ENCODE results near the gene PLAC1. TPM values are rescaled to one million over a fixed set of nuclear protein-coding genes. Genes with fewer than 3 reads are reported as not detected.

PLAC1 gene
- total and polyA plus RNA-seq, 11 donors = 0.62 TPM; not detected in 10

DNA sequence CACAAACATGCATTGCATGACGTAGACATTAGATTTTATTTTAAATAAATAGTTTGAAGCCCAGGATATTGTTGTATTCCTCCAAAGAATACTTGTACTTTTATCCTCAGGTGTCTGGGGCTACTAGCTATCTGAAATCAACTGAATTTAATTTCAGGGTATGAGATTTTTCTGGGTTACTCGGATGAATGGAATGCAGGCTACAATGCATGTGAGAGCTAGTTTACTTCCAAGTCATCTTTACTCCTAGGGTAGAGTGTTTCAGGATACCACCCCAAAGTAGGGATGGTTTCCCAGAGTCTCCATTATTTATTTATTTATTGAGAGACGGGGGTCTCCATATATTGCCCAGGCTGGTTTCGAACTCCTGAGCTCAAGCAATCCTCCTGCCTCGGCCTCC is 131.9 kb downstream of the PLAC1 start:
- TF ChIP-seq CTCF (IDR thresholded peaks at IDR 0.05) = no peak
- TF ChIP-seq POLR2A (IDR thresholded peaks at IDR 0.05) = no peak
- Histone ChIP-seq H3K4me3 (no peak overlapping the region), H3K36me3 (no peaks in the 10 kb centered on the region), H3K27me3 (peaks cover 0 to 5% (median 0%) of the 10 kb centered on the region in 9 donors), H3K9me3 (no peaks in the 10 kb centered on the region), H3K27ac (no peak overlapping the region), H3K4me1 (peaks cover 0 to 6% (median 0%) of the 10 kb centered on the region in 12 donors)
- 88 to 100% (median 92%) methylated on average over 5 of the region's 5 CpGs for WGBS, 4 donors
- ATAC-seq (no peak), DNase-seq (no peak)
- intact Hi-C loops (cut with DNase I) = loop anchor here in 1 of 10 donors (10.0 kb wide), 1 partner anchor 228 kb away; no protein-coding TSS in a partner anchor

GRCh38 chrX:134525086-134525792 is 133.0 kb downstream of the PLAC1 start:
- no peak for DNase-seq
- no peaks in the 10 kb centered on the region for H3K36me3 ChIP-seq
- intact Hi-C loops (cut with DNase I) = loop anchor here in 1 of 10 donors (10.0 kb wide), 1 partner anchor 230 kb away; no protein-coding TSS in a partner anchor
- no peaks in the 10 kb centered on the region for H3K9me3 ChIP-seq
- no peak overlapping the region for H3K27ac ChIP-seq
- peaks cover 0 to 6% (median 0%) of the 10 kb centered on the region in 12 donors for H3K4me1 ChIP-seq
- 77 to 87% (median 86%) methylated on average over 15 of the region's 15 CpGs for WGBS, 4 donors
- no peak overlapping the region for H3K4me3 ChIP-seq
- no peaks in the 10 kb centered on the region for H3K27me3 ChIP-seq
- TF ChIP-seq POLR2A (IDR thresholded peaks at IDR 0.05) = no peak
- no peak for TF ChIP-seq CTCF (IDR thresholded peaks at IDR 0.05)
- ATAC-seq = no peak

DNA sequence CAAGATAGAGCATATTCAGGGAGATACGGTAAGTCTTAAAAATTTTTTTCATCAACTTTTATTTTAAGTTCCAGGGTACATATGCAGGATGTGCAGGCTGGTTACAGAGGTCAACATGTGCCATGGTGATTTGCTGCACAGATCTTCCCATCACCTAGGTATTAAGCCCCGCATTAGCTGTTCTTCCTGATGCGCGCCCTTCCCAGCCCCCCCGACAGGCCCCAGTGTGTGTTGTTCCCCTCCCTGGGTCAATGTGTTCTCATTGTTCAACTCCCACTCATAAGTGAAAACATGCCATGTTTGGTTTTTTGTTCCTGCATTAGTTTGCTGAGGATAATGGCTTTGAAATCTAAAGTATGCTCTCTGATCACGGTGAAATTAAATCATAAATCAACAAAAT is 134.1 kb downstream of the PLAC1 start:
- ATAC-seq (no peak), DNase-seq (no peak)
- H3K27ac ChIP-seq = no peak overlapping the region
- TF ChIP-seq CTCF (IDR thresholded peaks at IDR 0.05) (no peak), POLR2A (IDR thresholded peaks at IDR 0.05) (no peak)
- 74 to 90% (median 84%) methylated on average over 6 of the region's 6 CpGs for WGBS, 4 donors
- intact Hi-C loops (cut with DNase I) = loop anchor here in 5 of 10 donors (5.0 to 10.0 kb wide), 3 partner anchors 228 to 233 kb away; no protein-coding TSS in a partner anchor
- no peaks in the 10 kb centered on the region for H3K27me3 ChIP-seq
- H3K4me1 ChIP-seq = peaks cover 0 to 6% (median 0%) of the 10 kb centered on the region in 12 donors
- H3K9me3 ChIP-seq = no peaks in the 10 kb centered on the region
- no peaks in the 10 kb centered on the region for H3K36me3 ChIP-seq
- H3K4me3 ChIP-seq = no peak overlapping the region

DNA sequence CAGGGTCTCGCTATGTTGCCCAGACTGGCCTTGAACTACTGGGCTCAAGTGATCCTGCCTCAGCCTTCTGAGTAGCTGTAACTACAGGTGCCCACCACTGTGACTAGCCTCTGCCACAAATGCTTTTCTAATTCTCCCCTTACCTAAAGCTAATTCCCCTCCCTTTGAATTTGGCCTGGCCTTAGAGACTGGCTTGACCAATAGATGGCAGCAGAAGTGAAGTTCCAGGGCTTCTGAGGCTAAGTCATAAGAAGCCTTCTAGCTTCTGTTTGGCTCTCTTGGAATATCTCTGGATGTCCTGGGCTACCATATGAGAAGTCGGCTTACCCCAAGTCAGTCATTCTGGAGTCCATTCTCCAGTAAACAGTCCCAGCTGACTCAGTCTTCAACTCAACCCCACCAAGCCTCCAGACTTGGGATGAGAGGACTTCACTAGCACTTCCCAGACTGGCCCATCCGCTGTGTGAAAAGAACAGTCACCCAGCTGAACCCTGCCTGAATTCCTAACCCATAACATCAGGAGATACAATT is 137.3 kb downstream of the PLAC1 start:
- no peaks in the 10 kb centered on the region for H3K4me1 ChIP-seq
- H3K27me3 ChIP-seq = no peaks in the 10 kb centered on the region
- no peak overlapping the region for H3K4me3 ChIP-seq
- no peak overlapping the region for H3K27ac ChIP-seq
- peak in 1 of 5 donors; percentile 21 for DNase-seq
- no peak for TF ChIP-seq POLR2A (IDR thresholded peaks at IDR 0.05)
- peak; percentile 39 to 69 (median 56) for TF ChIP-seq CTCF (IDR thresholded peaks at IDR 0.05)
- 66 to 82% (median 70%) methylated on average over 3 of the region's 3 CpGs for WGBS, 4 donors
- intact Hi-C loops (cut with DNase I) = loop anchor here in 9 of 10 donors (1.0 to 10.0 kb wide), 6 partner anchors 231 to 236 kb away; no protein-coding TSS in a partner anchor
- no peaks in the 10 kb centered on the region for H3K36me3 ChIP-seq
- peak; percentile 69 to 82 (median 74) for ATAC-seq
- no peaks in the 10 kb centered on the region for H3K9me3 ChIP-seq
